Activated CD8-positive, alpha-beta memory T cell treated with anti-CD3 and anti-CD28 coated beads, Interleukin-2, amount 50 U/mL, for 1 hour (primary cell): Measurements from ENCODE around the gene OPCML.

ENCODE experiments used
- DNase-seq: peaks from one replicate; pipeline ENCODE4 v3.0.0-alpha.2; 2020; ENCODE audit errors: extremely low read depth

Gene OPCML

DNA sequence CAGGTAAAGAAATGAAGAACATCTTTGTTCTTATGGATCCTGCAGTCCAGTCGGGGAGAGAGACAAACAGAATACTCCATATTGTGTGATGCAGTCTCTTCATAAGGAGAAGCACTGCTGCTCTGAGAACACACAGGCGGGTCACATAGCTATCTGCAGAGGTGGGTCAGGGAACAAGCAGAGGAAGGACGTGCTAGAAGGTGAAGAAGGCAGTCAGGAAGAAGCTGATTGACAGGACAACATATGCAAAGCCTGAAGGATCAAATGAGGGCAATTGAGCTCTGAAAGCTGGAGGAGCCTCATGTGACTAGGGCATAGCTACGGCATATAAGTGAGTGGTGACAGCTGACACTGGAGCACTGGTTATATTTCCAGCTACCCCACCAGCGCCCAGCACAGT is 122.5 kb downstream of the OPCML start:
- DNase-seq = no peak

DNA sequence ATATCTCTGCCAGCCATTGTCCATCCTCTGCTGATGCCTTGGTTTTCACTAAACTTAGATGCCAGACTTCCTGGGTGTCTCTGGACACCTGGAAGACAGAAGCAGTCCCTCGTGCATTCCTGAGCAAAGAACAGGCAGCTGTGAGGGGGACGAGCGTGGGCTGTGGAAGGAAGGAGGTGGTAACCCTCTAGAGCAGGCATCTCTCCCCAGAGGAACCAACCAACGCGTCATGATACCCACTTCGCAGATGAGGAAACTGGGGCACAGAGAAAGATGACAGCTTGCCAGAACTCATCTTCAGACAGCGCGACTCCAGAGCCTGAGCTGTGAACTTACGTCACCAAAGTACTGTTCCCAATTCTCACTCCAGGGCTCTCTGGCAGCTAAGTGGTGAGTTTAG is 123.4 kb downstream of the OPCML start:
- DNase-seq = no peak

DNA sequence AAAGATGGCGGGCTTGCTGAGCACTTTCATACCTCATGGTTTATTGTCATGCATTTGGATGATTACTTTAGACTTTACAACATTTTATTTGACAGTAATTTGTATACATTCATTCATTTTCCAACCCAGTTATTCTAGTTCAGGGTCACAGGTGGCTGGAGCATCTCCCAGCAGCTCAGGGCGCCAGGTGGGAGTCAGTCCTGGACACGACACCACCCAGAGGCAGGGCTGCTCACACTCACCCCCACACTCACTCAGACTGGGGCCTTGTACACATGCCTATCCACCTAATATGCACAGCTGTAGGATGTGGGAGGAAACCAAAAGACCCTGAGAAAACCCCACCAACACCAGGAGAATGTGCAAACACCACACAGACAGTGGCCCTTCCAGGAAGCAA is 123.9 kb downstream of the OPCML start:
- DNase-seq = no peak

DNA sequence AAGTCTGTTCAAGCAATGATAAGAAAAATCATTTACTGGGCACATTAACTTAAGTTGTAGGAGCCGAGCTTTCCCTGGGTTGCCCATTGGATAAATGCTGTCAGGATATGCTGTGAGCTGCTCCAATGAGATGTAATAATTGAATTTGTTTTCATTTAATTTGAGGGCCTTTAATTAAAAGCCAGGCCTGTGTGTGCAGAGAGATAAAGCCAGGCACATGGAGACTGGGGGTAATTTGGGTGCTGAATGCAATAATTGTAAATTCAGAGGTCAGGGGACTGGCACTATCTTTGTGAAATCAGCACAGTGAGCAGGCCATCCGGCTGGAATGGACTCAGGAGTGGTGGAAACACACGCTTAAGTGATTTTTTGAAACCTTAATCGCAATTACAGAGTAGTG is 125.8 kb downstream of the OPCML start:
- no peak for DNase-seq

DNA sequence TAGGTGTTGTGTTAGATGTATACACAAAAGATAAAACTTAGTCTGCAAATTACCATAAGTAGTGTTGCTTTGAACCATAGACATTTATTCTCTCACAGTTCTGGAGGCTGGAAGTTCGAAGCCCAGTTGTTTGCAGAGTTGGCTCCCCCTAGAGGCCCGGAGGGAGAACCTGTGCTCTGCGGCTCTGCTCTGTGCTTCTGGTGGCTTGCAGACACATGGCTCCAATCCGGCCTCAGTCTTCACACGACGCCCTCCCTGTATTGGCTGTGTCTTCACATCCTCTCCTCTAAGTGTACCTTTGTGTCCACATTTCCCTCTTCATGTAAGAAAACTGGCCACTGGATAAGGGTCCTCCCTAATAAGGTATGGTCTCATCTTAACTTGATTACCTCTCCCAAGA is 128.4 kb downstream of the OPCML start:
- DNase-seq = no peak

DNA sequence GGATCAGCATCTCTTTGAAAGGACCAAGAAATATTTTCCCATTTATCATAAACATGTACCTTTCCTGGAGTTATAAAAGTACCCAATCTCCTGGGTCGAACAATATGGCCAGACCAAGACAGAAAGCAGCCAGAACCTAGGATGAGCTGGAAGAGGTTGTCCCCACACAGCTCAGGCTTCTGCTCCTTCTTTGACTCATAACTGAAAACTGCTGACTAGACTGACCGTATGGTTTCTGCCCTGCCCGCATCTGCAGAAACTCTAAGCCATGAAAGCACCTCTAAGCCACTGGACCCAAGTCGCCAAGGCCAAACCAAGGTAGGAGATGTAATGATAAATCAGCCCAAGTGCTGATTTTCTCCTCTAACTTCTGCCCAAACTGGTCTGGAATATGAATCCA is 129.8 kb downstream of the OPCML start:
- no peak for DNase-seq

GRCh38 chr11:133399855-133400625 is 132.3 kb downstream of the OPCML start:
- no peak for DNase-seq

- DNase-seq = no peak
Measured at GRCh38 chr11:133399294-133399693, 133.0 kb downstream of the OPCML start.

DNA sequence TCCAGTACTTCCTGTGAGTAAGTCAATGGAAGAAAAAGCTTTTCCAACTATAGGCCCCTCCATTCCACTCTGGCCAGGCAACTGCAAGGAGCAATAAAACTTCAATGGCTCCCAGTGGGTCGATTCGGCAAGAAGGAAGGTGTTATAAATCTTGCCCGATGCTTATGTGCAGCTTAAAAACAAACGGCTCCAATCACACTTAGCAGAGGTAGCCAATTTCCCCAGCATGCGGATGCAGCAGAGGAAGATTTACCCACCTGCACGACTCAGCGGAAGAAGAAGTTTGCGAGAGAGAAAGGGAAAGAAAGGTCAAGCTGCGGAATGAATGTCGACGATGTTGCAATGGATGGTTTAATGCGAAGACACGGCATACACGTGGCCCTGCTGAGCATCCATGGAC is 141.5 kb downstream of the OPCML start:
- no peak for DNase-seq

- no peak for DNase-seq
Measured at GRCh38 chr11:133388975-133389568, 143.2 kb downstream of the OPCML start.

- DNase-seq = no peak
Measured at GRCh38 chr11:133388260-133388659, 144.0 kb downstream of the OPCML start.

GRCh38 chr11:133386852-133387251 is 145.4 kb downstream of the OPCML start:
- no peak for DNase-seq

- DNase-seq = no peak
Measured at GRCh38 chr11:133386262-133386661, 146.0 kb downstream of the OPCML start.

GRCh38 chr11:133385781-133386180 is 146.5 kb downstream of the OPCML start:
- no peak for DNase-seq

DNA sequence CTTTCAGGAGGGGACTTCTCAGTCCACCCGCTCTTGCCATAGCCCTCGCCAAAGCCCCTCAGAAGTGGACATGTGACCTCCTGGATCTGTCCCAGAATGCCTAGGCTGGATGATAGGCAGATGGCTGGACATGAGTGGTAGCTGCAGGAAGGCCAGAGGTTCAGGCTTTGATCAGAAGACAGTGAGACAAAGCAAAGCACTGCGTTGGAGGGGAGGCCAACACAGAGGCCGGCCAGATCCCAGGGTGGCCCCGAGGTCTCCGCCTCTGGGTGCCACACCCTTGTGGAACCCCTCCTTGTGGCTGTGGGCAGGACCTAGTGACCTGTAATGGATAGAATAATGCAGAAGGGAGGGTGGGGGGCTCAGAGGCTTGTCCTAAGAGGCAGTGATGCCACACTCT is 147.6 kb downstream of the OPCML start:
- DNase-seq = no peak

- no peak for DNase-seq
Measured at GRCh38 chr11:133383689-133384088, 148.6 kb downstream of the OPCML start.

DNA sequence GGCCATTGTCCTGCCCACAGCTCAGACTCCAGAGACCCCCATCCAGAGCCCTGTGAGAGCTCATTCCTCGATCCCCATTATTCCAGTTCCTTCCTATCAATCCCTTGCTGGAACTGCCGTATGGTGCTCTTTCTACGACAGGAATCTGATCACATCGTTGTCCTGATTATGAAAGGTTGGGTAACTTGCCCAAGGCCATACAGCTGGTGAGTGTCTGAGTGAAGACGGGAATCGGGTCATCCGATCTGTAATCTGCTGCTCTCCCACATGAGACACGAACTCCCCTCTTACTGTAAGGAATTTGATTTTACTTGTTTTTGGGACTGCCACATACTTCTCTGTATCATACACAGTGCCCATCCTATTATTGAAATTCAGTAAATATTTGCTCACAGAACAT is 149.1 kb downstream of the OPCML start:
- DNase-seq = no peak

- no peak for DNase-seq
Measured at GRCh38 chr11:133382131-133382812, 150.0 kb downstream of the OPCML start.

- DNase-seq = no peak
Measured at GRCh38 chr11:133381761-133382130, 150.6 kb downstream of the OPCML start.

GRCh38 chr11:133366147-133366546 is 166.2 kb downstream of the OPCML start:
- no peak for DNase-seq

DNA sequence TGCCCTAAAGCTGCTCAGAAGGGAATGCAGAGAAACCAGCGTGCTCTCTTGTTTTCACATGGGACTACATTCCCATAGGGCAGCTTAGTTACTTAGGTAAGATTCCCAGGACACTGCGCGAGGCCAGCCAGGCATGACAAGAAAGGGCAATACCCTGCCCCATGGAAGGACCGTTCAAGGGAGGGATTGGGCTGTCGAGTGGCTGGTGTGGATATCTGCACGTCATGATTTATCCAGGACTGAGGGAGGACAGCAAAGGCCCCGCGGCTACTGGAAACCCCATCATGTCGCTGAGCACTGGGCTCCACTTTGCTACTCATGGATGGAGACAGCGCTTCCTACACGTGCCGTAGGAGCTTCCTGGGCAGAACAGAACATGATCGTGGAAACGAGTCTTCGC is 169.4 kb downstream of the OPCML start:
- no peak for DNase-seq

DNA sequence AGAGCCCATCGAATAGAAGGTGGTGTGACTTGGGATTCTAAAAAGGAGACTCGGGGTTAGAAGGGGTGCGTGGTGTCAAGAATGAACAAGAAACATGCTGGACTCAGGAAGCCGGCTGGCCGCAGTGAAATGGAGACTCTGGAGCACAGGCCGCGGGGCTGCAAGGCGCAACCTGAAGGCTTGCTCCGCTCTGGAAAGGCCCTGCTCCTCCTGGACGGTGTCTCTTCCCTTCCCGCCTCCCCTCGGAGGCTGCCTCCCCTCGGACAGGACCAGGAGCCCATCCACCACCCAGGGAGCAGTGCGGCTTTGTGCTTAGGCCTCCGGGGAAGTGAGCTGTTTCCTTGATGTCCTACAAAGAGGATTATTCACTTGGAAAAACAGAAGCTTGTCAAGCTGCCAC is 170.1 kb downstream of the OPCML start:
- DNase-seq = no peak

- no peak for DNase-seq
Measured at GRCh38 chr11:133361689-133361994, 170.7 kb downstream of the OPCML start.
